Measurements from ENCODE around the gene BARX2. TPM values are rescaled to one million over a fixed set of nuclear protein-coding genes. Genes with fewer than 3 reads are reported as not detected.

BARX2 gene
- total RNA-seq, 1 donor from 2014 or later: not detected

GRCh38 chr11:129392995-129393394 lies 17.3 kb downstream of the BARX2 start:
- intact Hi-C loops (cut with micrococcal nuclease): no loop called here
- DNase-seq: no peak
- ATAC-seq: no peak

GRCh38 chr11:129394709-129395108 lies 19.1 kb downstream of the BARX2 start:
- intact Hi-C loops (cut with micrococcal nuclease): no loop called here
- ATAC-seq (no peak), DNase-seq (no peak)

GRCh38 chr11:129395432-129395831 lies 19.8 kb downstream of the BARX2 start:
- ATAC-seq (no peak), DNase-seq (no peak)
- intact Hi-C loops (cut with micrococcal nuclease): no loop called here

GRCh38 chr11:129395883-129396282 lies 20.2 kb downstream of the BARX2 start:
- ATAC-seq (no peak), DNase-seq (no peak)
- intact Hi-C loops (cut with micrococcal nuclease): no loop called here

GRCh38 chr11:129396454-129396853 lies 20.8 kb downstream of the BARX2 start:
- DNase-seq: no peak
- ATAC-seq: no peak
- intact Hi-C loops (cut with micrococcal nuclease): no loop called here

- intact Hi-C loops (cut with micrococcal nuclease): no loop called here
- ATAC-seq: no peak
- no peak for DNase-seq
These were observed 26.8 kb downstream of the BARX2 start for GRCh38 chr11:129402206-129403171.

- intact Hi-C loops (cut with micrococcal nuclease): no loop called here
- DNase-seq: no peak
These were observed 29.1 kb downstream of the BARX2 start for GRCh38 chr11:129404731-129405130.

GRCh38 chr11:129408865-129409444 lies 33.3 kb downstream of the BARX2 start:
- DNase-seq (no peak), ATAC-seq (no peak)
- intact Hi-C loops (cut with micrococcal nuclease): no loop called here

More at GRCh38 chr11:129404731-129405130, 29.1 kb downstream of the BARX2 start:
- no peak for ATAC-seq

GRCh38 chr11:129410395-129410960 lies 34.8 kb downstream of the BARX2 start:
- intact Hi-C loops (cut with micrococcal nuclease): no loop called here
- ATAC-seq (no peak), DNase-seq (no peak)

- ATAC-seq (no peak), DNase-seq (no peak)
- intact Hi-C loops (cut with micrococcal nuclease): no loop called here
These were observed 36.8 kb downstream of the BARX2 start for GRCh38 chr11:129412494-129412893.

- intact Hi-C loops (cut with micrococcal nuclease): no loop called here
- DNase-seq (no peak), ATAC-seq (no peak)
These were observed 38.7 kb downstream of the BARX2 start for GRCh38 chr11:129414144-129414872.

GRCh38 chr11:129416080-129416820 lies 40.6 kb downstream of the BARX2 start:
- ATAC-seq (no peak), DNase-seq (no peak)
- intact Hi-C loops (cut with micrococcal nuclease): no loop called here

GRCh38 chr11:129417458-129417857 lies 41.8 kb downstream of the BARX2 start:
- intact Hi-C loops (cut with micrococcal nuclease): no loop called here
- ATAC-seq (no peak), DNase-seq (no peak)

GRCh38 chr11:129418039-129418438 lies 42.4 kb downstream of the BARX2 start:
- DNase-seq: no peak
- ATAC-seq: no peak
- intact Hi-C loops (cut with micrococcal nuclease): no loop called here

GRCh38 chr11:129419386-129419785 lies 43.7 kb downstream of the BARX2 start:
- no peak for ATAC-seq

GRCh38 chr11:129423426-129423825 lies 47.8 kb downstream of the BARX2 start:
- no peak for DNase-seq
- intact Hi-C loops (cut with micrococcal nuclease): no loop called here
- no peak for ATAC-seq

More at GRCh38 chr11:129419386-129419785, 43.7 kb downstream of the BARX2 start:
- no peak for DNase-seq
- intact Hi-C loops (cut with micrococcal nuclease): no loop called here

- intact Hi-C loops (cut with micrococcal nuclease): no loop called here
- no peak for ATAC-seq
These were observed 49.6 kb downstream of the BARX2 start for GRCh38 chr11:129425214-129425613.

GRCh38 chr11:129426038-129426437 lies 50.4 kb downstream of the BARX2 start:
- DNase-seq (no peak), ATAC-seq (no peak)
- intact Hi-C loops (cut with micrococcal nuclease): no loop called here

More at GRCh38 chr11:129425214-129425613, 49.6 kb downstream of the BARX2 start:
- no peak for DNase-seq

- ATAC-seq: no peak
- intact Hi-C loops (cut with micrococcal nuclease): no loop called here
These were observed 51.1 kb downstream of the BARX2 start for GRCh38 chr11:129426776-129427175.

More at GRCh38 chr11:129426776-129427175, 51.1 kb downstream of the BARX2 start:
- no peak for DNase-seq
